Adrenal gland (tissue), 12 donors: ENCODE data around the gene ZCCHC9. TPM values are rescaled to one million over a fixed set of nuclear protein-coding genes. Genes with fewer than 3 reads are reported as not detected.

Source experiments
- DNase-seq, 7 donors: peaks; one replicate each; pipeline ENCODE4 v3.0.0-alpha.2; 2019 to 2020
- H3K27ac ChIP-seq, 5 donors: fragments of 200-600 bp; sonication (generic) in 4 of 5; 1 replicate in 3 of 5; 2 replicates in 2 of 5; pipeline versions ENCODE4 v1.5.1 to v1.8.0; 2016 to 2020; ENCODE audit warnings: mild to moderate bottlenecking in 1 of 5
- H3K27me3 ChIP-seq: fragments of 200-600 bp; 2 replicates; pipeline ENCODE4 v1.8.0; 2021
- H3K36me3 ChIP-seq, 2 donors: fragments of 200-600 bp; replicated peaks in 1 of 2; 1 replicate in 1 of 2; 2 replicates in 1 of 2; pipeline versions ENCODE4 v1.5.1 to v1.8.0; 2018 to 2022
- H3K4me1 ChIP-seq, 2 donors: fragments of 200-600 bp; replicated peaks in 1 of 2; 1 replicate in 1 of 2; 2 replicates in 1 of 2; pipeline versions ENCODE4 v1.5.1 to v1.8.0; 2018 to 2021
- H3K4me3 ChIP-seq, 4 donors: fragments of 200-600 bp; sonication (generic) in 3 of 4; one replicate each; pipeline ENCODE4 v1.5.1; 2016 to 2018
- H3K9me3 ChIP-seq, 3 donors: fragments of 200-600 bp; sonication (generic) in 1 of 3; replicated peaks in 1 of 3; 1 replicate in 2 of 3; 2 replicates in 1 of 3; pipeline versions ENCODE4 v1.5.1 to v1.8.0; 2016 to 2021
- CTCF ChIP-seq, 6 experiments: fragments of 450-650 bp in 4 of 6; fragments of 200-600 bp in 2 of 6; sonication (generic) in 1 of 6; IDR thresholded peaks; 1 replicate in 5 of 6; 2 replicates in 1 of 6; pipeline versions ENCODE4 v1.5.1 to v1.8.0; 2016 to 2021; ENCODE audit warnings: antibody characterized with exemption in 6 of 6, mild to moderate bottlenecking in 2 of 6, moderate library complexity in 1 of 6
- POLR2A ChIP-seq, 2 donors: fragments of 450-650 bp; IDR thresholded peaks; one replicate each; pipeline ENCODE4 v1.6.1; 2017; ENCODE audit warnings: antibody characterized with exemption in 2 of 2, mild to moderate bottlenecking in 2 of 2, moderate library complexity in 1 of 2
- WGBS, 4 donors: extraction: QIAGEN DNeasy Blood & Tissue Kit in 2 of 4; methylation state at CpG; one replicate each; pipeline versions ENCODE4 v1.1.5 to v1.1.7; 2013 to 2017; 5-methylcytosine and 5-hydroxymethylcytosine counted together
- intact Hi-C, 2 donors: fragments of 100-400 bp; cut with DNase I; formaldehyde crosslinking; loops; one replicate each; pipeline versions ENCODE4 v1.14.1 to v1.15.0; 2022 to 2023
- polyA plus RNA-seq, 3 donors: library from polyadenylated mRNA; stranded (reverse); fragments of 200-250 nt in 2 of 3; fragments of 350-450 nt in 1 of 3; fragmentation: Illumina TruSeq in 1 of 3; extraction: RNeasy Lipid Tissue Mini Kit (QIAGEN cat#74804) in 1 of 3; gene quantifications; one replicate each; pipeline ENCODE4 v1.2.3, GENCODE V29; 2013 to 2014
- total RNA-seq, 9 donors: library from RNA; depleted of rRNA in 4 of 9; stranded (reverse); fragments of >200 nt in 4 of 9; fragments of 120-200 nt in 1 of 9; fragmentation: NEBNext Ultra II Directional in 1 of 9; extraction: Animal tissue kit (Norgen Biotek cat#: 25700) in 1 of 9; gene quantifications; one replicate each; pipeline versions ENCODE4 v1.1.0 to v1.2.4, GENCODE V29; 2013 to 2023
- donor health status: healthy with polysubstance abuse.
- donor health status: Bipolar disorder and iron deficiency.
- donor health status: DM: yes; HTN: yes; CAD: no.
- donor health status: DM: no; HTN: no; CAD: no.
- donor health status: DM: no; HTN: no; CAD: no.
- donor health status: DM: yes; HTN: yes; CAD: no.

The ZCCHC9 gene
- total and polyA plus RNA-seq, 12 donors: 10.0 to 35.5 (median 20.0) TPM

GRCh38 chr5:81305785-81306184, 4.4 kb downstream of the ZCCHC9 start:
- no peak overlapping the region for H3K27ac ChIP-seq
- no peak for DNase-seq
- no peaks in the 10 kb centered on the region for H3K9me3 ChIP-seq
- H3K36me3 ChIP-seq: peaks cover 0 to 11% of the 10 kb centered on the region in 2 donors
- intact Hi-C loops: no loop called here
- peaks cover 8 to 20% of the 10 kb centered on the region in 2 donors for H3K4me1 ChIP-seq
- H3K27me3 ChIP-seq: no peaks in the 10 kb centered on the region
- H3K4me3 ChIP-seq: no peak overlapping the region
- no peak for TF ChIP-seq CTCF (IDR thresholded peaks at IDR 0.05)
- TF ChIP-seq POLR2A (IDR thresholded peaks at IDR 0.05): no peak

- Histone ChIP-seq H3K27ac (no peak overlapping the region), H3K27me3 (no peaks in the 10 kb centered on the region), H3K36me3 (peaks cover 0 to 32% of the 10 kb centered on the region in 2 donors), H3K4me1 (peaks cover 0 to 3% of the 10 kb centered on the region in 2 donors), H3K9me3 (no peaks in the 10 kb centered on the region), H3K4me3 (no peak overlapping the region)
- intact Hi-C loops: no loop called here
- no peak for DNase-seq
- no peak for TF ChIP-seq CTCF (IDR thresholded peaks at IDR 0.05)
- TF ChIP-seq POLR2A (IDR thresholded peaks at IDR 0.05): no peak
- 92 to 96% (median 94%) methylated on average over 2 of the region's 2 CpGs for WGBS, 4 donors
These were observed 7.4 kb downstream of the ZCCHC9 start for GRCh38 chr5:81308836-81309235.

- no peaks in the 10 kb centered on the region for H3K9me3 ChIP-seq
- TF ChIP-seq CTCF (IDR thresholded peaks at IDR 0.05) (no peak), POLR2A (IDR thresholded peaks at IDR 0.05) (no peak)
- no peaks in the 10 kb centered on the region for H3K27me3 ChIP-seq
- intact Hi-C loops: no loop called here
- WGBS, 4 donors: 62 to 75% (median 70%) methylated on average over 1 of the region's 1 CpG
- H3K4me1 ChIP-seq: no peaks in the 10 kb centered on the region
- H3K4me3 ChIP-seq: no peak overlapping the region
- no peak overlapping the region for H3K27ac ChIP-seq
- peaks cover 0 to 25% of the 10 kb centered on the region in 2 donors for H3K36me3 ChIP-seq
- DNase-seq: no peak
These were observed 9.1 kb downstream of the ZCCHC9 start for GRCh38 chr5:81310402-81311063.

GRCh38 chr5:81313278-81313677, 11.9 kb downstream of the ZCCHC9 start:
- Histone ChIP-seq H3K27ac (no peak overlapping the region), H3K9me3 (no peaks in the 10 kb centered on the region), H3K36me3 (peaks cover 0 to 25% of the 10 kb centered on the region in 2 donors), H3K4me3 (no peak overlapping the region), H3K4me1 (no peaks in the 10 kb centered on the region), H3K27me3 (no peaks in the 10 kb centered on the region)
- intact Hi-C loops: no loop called here
- TF ChIP-seq CTCF (IDR thresholded peaks at IDR 0.05) (no peak), POLR2A (IDR thresholded peaks at IDR 0.05) (no peak)
- DNase-seq: no peak
